ENCODE measurements around the gene KEAP1.
"Not testable (repeated sequence)": the region's sequence is repeated elsewhere in the genome, so short reads cannot be mapped to it uniquely, and the experiment has no call there.

KEAP1 gene

DNA sequence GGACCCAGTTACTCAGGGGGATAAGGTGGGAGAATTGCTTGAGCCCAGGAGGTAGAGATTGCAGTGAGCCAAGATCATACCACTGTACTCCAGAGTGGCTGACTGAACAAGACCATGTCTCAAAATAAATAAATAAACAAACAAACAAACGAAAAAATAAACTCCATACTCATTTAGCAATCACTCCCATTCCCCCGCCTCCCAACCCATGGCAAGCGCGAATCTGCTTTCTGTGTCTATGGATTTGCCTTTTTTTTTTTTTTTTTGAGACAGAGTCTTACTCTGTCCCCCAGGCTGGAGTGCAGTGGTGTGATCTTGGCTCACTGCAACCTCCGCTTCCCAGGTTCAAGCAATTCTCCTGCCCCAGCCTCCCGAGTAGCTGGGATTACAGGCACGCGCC is 23.7 kb upstream of the KEAP1 start:
- not testable (repeated sequence) for H3K4me3 ChIP-seq (ENCODE audit: low read length in 2 of 2); H3K27ac ChIP-seq (ENCODE audit: low read depth in 2 of 2, low read length in 2 of 2)

DNA sequence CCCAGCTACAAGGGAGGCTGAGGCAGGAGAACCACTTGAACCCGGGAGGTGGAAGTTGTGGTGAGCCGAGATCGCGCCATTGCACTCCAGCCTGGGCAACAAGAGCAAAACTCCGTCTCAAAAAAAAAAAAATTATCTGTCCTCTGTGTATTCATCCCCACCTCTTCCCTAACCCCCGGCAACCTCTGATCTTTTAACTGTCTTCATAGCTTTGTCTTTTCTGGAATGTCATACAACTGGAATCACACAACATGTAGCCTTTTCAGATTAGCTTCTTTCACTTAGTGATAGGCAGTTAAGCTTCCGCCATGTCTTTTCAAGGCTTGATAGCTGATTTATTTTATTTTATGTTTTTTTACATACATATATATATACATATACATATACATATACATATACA is 22.5 kb upstream of the KEAP1 start:
- no peak overlapping the region for H3K9ac ChIP-seq (ENCODE audit: low read depth in 1 of 2, low read length in 2 of 2)
- no peaks in the 10 kb centered on the region for H3K27me3 ChIP-seq (ENCODE audit: control insufficient read depth in 2 of 2, insufficient read depth in 2 of 2, low read length in 2 of 2)
- no peaks in the 10 kb centered on the region for H3K4me1 ChIP-seq (ENCODE audit: control insufficient read depth in 2 of 2, insufficient read depth in 2 of 2, low read length in 2 of 2)
- no peak overlapping the region for H3K27ac ChIP-seq (ENCODE audit: low read depth in 2 of 2, low read length in 2 of 2)
- no peak overlapping the region for H3K4me3 ChIP-seq (ENCODE audit: low read length in 2 of 2)
- H3K9me3 ChIP-seq (ENCODE audit: control insufficient read depth in 2 of 2, low read length in 2 of 2), result no peaks in the 10 kb centered on the region
- H3K36me3 ChIP-seq (ENCODE audit: control insufficient read depth in 2 of 2, insufficient read depth in 2 of 2, low read length in 2 of 2), result no peaks in the 10 kb centered on the region

More for the DNA sequence above, 23.7 kb upstream of the KEAP1 start:
- H3K9me3 ChIP-seq (ENCODE audit: control insufficient read depth in 2 of 2, low read length in 2 of 2); H3K4me1 ChIP-seq (ENCODE audit: control insufficient read depth in 2 of 2, insufficient read depth in 2 of 2, low read length in 2 of 2); H3K27me3 ChIP-seq (ENCODE audit: control insufficient read depth in 2 of 2, insufficient read depth in 2 of 2, low read length in 2 of 2); H3K36me3 ChIP-seq (ENCODE audit: control insufficient read depth in 2 of 2, insufficient read depth in 2 of 2, low read length in 2 of 2); H3K9ac ChIP-seq (ENCODE audit: low read depth in 1 of 2, low read length in 2 of 2): not testable (repeated sequence)

DNA sequence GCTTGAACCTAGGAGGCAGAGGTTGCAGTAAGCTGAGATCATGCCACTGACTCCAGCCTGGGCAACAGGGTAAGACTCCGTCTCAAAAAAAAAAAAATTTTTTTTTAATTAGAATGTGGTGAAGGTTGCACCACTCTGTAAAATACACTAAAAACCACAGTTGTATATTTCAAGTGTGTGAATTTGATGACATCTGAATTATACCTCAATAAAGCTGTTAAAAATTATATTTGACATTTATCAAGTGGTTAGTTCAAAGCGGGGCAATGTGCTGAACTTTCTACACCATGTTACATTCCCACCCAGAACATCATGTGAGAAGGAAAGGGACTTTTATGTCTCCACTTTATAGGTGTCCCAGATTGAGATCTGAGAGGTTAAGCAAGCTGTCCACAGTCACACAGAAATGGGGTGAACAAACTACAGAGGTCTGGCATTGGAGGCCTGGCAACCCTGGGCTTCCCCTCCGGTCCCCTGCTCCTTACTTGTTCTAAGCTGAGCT is 20.0 kb upstream of the KEAP1 start:
- Histone ChIP-seq H3K27me3 (ENCODE audit: control insufficient read depth in 2 of 2, insufficient read depth in 2 of 2, low read length in 2 of 2) (peaks cover 13 to 16% of the 10 kb centered on the region in 2 donors), H3K4me1 (ENCODE audit: control insufficient read depth in 2 of 2, insufficient read depth in 2 of 2, low read length in 2 of 2) (peaks cover 2 to 3% of the 10 kb centered on the region in 2 donors), H3K27ac (ENCODE audit: low read depth in 2 of 2, low read length in 2 of 2) (no peak overlapping the region), H3K4me3 (ENCODE audit: low read length in 2 of 2) (no peak overlapping the region), H3K36me3 (ENCODE audit: control insufficient read depth in 2 of 2, insufficient read depth in 2 of 2, low read length in 2 of 2) (no peaks in the 10 kb centered on the region), H3K9ac (ENCODE audit: low read depth in 1 of 2, low read length in 2 of 2) (no peak overlapping the region), H3K9me3 (ENCODE audit: control insufficient read depth in 2 of 2, low read length in 2 of 2) (no peaks in the 10 kb centered on the region)

DNA sequence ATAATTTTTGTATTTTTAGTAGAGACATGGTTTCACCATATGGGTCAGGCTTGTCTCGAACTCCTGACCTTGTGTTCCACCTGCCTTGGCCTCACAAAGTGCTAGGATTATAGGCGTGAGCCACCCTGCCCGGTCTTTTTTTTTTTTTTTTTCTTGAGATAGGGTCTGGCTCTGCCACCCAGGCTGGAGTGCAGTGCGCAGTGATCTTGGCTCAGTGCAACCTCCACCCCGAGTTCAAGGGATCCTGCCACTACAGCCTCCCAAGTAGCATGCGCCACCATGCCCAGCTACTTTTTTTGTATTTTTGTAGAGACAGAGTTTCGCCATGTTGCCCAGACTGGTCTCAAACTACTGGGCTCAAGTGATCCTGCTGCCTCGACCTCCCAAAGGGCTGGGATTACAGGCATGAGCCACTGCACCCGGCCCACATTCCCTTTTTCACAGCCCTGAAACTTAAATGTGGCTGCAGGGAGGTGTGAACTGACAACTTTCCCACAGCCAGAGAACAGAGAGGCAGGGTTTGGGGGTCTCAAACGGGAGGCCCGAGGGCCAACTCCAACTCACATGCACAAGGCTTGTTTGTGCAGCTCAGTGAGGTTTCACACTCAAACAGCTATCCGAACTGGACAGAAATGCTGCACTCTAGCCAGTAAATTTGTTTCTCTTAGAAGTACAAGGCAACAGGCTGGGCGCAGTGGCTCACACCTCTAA is 18.5 kb upstream of the KEAP1 start:
- no peaks in the 10 kb centered on the region for H3K36me3 ChIP-seq (ENCODE audit: control insufficient read depth in 2 of 2, insufficient read depth in 2 of 2, low read length in 2 of 2)
- H3K27me3 ChIP-seq (ENCODE audit: control insufficient read depth in 2 of 2, insufficient read depth in 2 of 2, low read length in 2 of 2), result peaks cover 27 to 29% of the 10 kb centered on the region in 2 donors
- no peak overlapping the region for H3K27ac ChIP-seq (ENCODE audit: low read depth in 2 of 2, low read length in 2 of 2)
- H3K9ac ChIP-seq (ENCODE audit: low read depth in 1 of 2, low read length in 2 of 2), result no peak overlapping the region
- no peak overlapping the region for H3K4me3 ChIP-seq (ENCODE audit: low read length in 2 of 2)
- peaks cover 5 to 8% of the 10 kb centered on the region in 2 donors for H3K4me1 ChIP-seq (ENCODE audit: control insufficient read depth in 2 of 2, insufficient read depth in 2 of 2, low read length in 2 of 2)
- no peaks in the 10 kb centered on the region for H3K9me3 ChIP-seq (ENCODE audit: control insufficient read depth in 2 of 2, low read length in 2 of 2)

DNA sequence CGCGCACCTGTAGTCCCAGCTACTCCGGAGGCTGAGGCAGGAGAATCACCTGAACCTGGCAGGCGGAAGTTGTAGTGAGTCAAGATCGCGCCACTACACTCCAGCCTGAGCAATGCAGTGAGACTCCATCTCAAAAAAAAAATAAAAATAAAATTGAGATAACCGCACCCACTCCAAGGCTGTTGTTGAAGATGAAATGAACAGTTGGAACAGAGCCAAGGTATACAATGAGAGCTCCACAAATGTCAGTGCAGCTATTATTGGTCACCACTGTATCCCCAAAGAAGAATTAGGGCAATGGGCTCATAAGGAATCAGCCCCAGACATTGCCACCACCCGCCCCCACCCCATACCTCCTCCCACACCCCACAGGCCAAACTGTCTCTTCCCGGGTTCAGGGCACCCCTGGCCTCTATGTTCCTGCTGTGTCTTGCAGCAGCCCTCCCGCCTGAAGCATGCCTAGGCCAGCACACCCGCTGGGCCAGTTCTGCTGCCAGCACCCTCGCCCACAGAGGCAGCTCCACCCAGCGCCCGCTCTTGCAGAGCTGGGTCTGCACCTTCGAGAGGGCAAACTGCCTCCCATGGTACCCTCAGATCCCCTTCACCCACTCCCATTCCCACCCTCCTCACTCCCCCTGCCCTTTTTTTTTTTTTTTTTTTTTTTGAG is 17.6 kb upstream of the KEAP1 start:
- Histone ChIP-seq H3K9me3 (ENCODE audit: control insufficient read depth in 2 of 2, low read length in 2 of 2) (no peaks in the 10 kb centered on the region), H3K4me3 (ENCODE audit: low read length in 2 of 2) (no peak overlapping the region), H3K27me3 (ENCODE audit: control insufficient read depth in 2 of 2, insufficient read depth in 2 of 2, low read length in 2 of 2) (peaks cover 32 to 35% of the 10 kb centered on the region in 2 donors), H3K36me3 (ENCODE audit: control insufficient read depth in 2 of 2, insufficient read depth in 2 of 2, low read length in 2 of 2) (no peaks in the 10 kb centered on the region), H3K9ac (ENCODE audit: low read depth in 1 of 2, low read length in 2 of 2) (no peak overlapping the region), H3K4me1 (ENCODE audit: control insufficient read depth in 2 of 2, insufficient read depth in 2 of 2, low read length in 2 of 2) (peaks cover 5 to 8% of the 10 kb centered on the region in 2 donors), H3K27ac (ENCODE audit: low read depth in 2 of 2, low read length in 2 of 2) (no peak overlapping the region)

DNA sequence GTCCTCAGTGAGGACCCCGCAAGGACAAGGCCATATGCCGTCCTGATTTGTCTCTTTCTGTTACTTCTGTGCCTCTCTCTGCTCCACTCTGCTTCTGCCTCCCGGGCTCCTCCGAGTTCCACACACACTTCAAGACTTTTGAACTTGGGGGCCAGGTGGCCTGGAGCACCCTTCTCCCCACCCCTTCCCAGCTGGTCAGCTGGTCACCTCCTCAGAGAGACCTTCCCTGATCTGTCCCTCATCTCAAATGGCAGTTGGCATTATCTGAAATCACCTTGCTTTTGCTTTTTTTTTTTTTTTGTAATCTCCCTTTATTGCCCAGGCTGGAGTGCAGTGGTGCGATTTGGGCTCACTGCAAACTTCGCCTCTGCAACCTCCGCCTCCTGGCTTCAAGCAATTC is 16.3 kb upstream of the KEAP1 start:
- Histone ChIP-seq H3K4me3 (ENCODE audit: low read length in 2 of 2) (no peak overlapping the region), H3K9me3 (ENCODE audit: control insufficient read depth in 2 of 2, low read length in 2 of 2) (no peaks in the 10 kb centered on the region), H3K9ac (ENCODE audit: low read depth in 1 of 2, low read length in 2 of 2) (no peak overlapping the region), H3K27me3 (ENCODE audit: control insufficient read depth in 2 of 2, insufficient read depth in 2 of 2, low read length in 2 of 2) (peaks cover 44 to 45% of the 10 kb centered on the region in 2 donors), H3K27ac (ENCODE audit: low read depth in 2 of 2, low read length in 2 of 2) (no peak overlapping the region), H3K4me1 (ENCODE audit: control insufficient read depth in 2 of 2, insufficient read depth in 2 of 2, low read length in 2 of 2) (peaks cover 5 to 8% of the 10 kb centered on the region in 2 donors), H3K36me3 (ENCODE audit: control insufficient read depth in 2 of 2, insufficient read depth in 2 of 2, low read length in 2 of 2) (no peaks in the 10 kb centered on the region)

DNA sequence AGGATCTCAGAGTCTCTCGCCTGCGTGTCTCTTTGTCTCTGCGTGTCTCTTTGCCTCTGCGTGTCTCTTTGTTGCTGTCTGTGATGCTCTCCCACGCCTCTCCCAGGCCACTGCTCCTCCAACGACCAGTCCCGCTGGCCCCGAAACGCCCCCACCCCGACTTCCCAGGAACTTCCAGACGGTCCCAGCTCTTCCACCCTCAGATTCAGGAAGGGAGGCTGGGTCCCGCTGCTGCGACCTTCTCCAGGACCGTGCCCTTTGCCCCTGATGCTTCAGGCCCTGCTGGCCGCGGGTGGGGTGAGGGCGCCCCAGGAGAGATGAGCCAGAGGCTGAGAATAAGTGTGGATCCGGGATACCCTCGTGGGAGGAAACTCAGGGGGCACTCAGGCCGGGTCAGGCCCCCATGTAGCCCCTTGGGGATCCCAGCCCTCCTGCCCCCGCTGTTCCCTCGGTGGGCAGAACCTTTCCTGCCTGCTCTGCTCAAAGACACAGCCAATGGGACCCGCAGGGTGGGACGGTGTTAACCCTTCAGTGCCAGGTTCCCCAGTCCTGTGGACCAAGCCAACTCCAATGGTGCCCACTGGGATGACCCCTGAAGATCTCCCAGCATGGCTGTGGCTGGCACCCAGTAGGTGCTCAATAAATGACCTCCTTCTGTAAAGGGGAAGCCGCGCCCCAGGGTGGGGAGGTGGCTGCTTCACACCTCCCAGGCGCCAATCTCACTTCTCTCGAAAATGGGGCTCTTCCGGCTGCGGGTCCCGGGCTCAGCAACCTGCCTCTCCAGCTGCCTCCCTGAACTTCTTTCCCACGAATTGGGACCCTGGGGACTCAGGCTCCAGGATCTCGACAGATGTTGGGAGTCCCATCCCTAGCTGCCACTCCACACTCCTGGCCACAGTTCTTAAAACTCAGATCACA is 15.5 kb upstream of the KEAP1 start:
- Histone ChIP-seq H3K4me1 (ENCODE audit: control insufficient read depth in 2 of 2, insufficient read depth in 2 of 2, low read length in 2 of 2) (peaks cover 5 to 8% of the 10 kb centered on the region in 2 donors), H3K36me3 (ENCODE audit: control insufficient read depth in 2 of 2, insufficient read depth in 2 of 2, low read length in 2 of 2) (no peaks in the 10 kb centered on the region), H3K9ac (ENCODE audit: low read depth in 1 of 2, low read length in 2 of 2) (no peak overlapping the region), H3K4me3 (ENCODE audit: low read length in 2 of 2) (no peak overlapping the region), H3K9me3 (ENCODE audit: control insufficient read depth in 2 of 2, low read length in 2 of 2) (no peaks in the 10 kb centered on the region), H3K27ac (ENCODE audit: low read depth in 2 of 2, low read length in 2 of 2) (no peak overlapping the region), H3K27me3 (ENCODE audit: control insufficient read depth in 2 of 2, insufficient read depth in 2 of 2, low read length in 2 of 2) (peaks cover 51% of the 10 kb centered on the region in 2 donors)

DNA sequence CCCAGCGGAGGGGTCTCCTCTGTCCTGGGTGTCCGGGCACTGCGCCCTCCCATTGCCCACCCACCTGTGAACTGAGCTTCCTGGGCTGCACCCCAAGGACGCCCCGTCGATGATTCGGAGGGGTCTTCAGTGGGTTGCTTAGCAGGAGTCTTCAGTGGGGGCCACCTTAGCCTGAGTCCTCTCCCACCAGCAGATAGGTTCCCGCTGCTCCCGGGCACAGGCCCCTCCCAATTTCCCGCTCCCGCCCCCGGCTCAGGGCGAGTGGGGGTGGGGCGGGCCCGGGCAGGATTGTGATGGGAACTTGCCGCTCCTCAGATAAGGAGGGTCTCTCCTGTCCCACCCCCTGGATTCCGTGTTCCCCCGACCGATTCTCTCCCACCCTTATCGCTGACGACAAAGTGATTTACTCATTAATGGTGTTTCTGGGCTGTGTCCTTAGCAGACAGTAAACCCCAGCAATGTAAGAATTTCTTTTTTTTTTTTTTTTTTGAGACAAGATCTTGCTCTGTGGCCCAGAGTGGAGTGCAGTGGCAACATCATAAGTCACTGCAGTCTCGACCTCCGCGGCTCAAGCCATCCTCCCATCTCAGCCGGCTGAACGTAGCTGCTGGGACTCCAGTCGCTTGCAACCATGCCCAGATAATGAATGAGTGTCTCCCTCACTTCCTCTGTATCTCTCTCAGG is 14.7 kb upstream of the KEAP1 start:
- Histone ChIP-seq H3K27ac (ENCODE audit: low read depth in 2 of 2, low read length in 2 of 2) (no peak overlapping the region), H3K36me3 (ENCODE audit: control insufficient read depth in 2 of 2, insufficient read depth in 2 of 2, low read length in 2 of 2) (no peaks in the 10 kb centered on the region), H3K27me3 (ENCODE audit: control insufficient read depth in 2 of 2, insufficient read depth in 2 of 2, low read length in 2 of 2) (peaks cover 56 to 58% of the 10 kb centered on the region in 2 donors), H3K9ac (ENCODE audit: low read depth in 1 of 2, low read length in 2 of 2) (no peak overlapping the region), H3K9me3 (ENCODE audit: control insufficient read depth in 2 of 2, low read length in 2 of 2) (no peaks in the 10 kb centered on the region), H3K4me1 (ENCODE audit: control insufficient read depth in 2 of 2, insufficient read depth in 2 of 2, low read length in 2 of 2) (peaks cover 5 to 8% of the 10 kb centered on the region in 2 donors), H3K4me3 (ENCODE audit: low read length in 2 of 2) (no peak overlapping the region)

DNA sequence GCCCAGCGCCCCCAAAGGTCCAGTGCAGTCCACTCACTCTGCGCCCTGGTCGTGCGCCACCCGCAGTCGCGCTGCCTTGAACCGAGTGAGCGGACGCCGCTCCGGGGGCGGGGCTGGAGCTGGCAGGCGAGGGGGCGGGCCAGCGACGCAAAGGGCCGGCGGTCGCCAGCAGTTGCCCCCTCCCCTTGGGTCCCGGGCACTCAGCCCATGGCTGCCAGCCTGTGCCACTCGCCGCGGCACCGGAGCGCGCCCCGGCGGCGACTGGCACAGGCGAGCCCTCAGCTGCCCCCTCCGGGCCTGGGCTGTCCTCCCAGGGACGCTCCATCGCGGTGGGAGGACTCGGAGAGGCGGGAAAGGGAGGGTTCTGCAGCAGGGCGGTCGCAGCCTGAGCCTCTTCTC is 14.2 kb upstream of the KEAP1 start, which contains the start of gene S1PR5:
Gene S1PR5, minus strand, starts transcription at position 87 of the 399 bp plus-strand sequence. CDS start 2,436 bp downstream, outside the sequence.
- Histone ChIP-seq H3K9me3 (ENCODE audit: control insufficient read depth in 2 of 2, low read length in 2 of 2) (no peaks in the 10 kb centered on the region), H3K9ac (ENCODE audit: low read depth in 1 of 2, low read length in 2 of 2) (no peak within 1 kb of the TSS), H3K27ac (ENCODE audit: low read depth in 2 of 2, low read length in 2 of 2) (no peak within 1 kb of the TSS), H3K27me3 (ENCODE audit: control insufficient read depth in 2 of 2, insufficient read depth in 2 of 2, low read length in 2 of 2) (peaks cover 56 to 58% of the 10 kb centered on the region in 2 donors), H3K4me1 (ENCODE audit: control insufficient read depth in 2 of 2, insufficient read depth in 2 of 2, low read length in 2 of 2) (peaks cover 5 to 8% of the 10 kb centered on the region in 2 donors), H3K4me3 (ENCODE audit: low read length in 2 of 2) (no peak within 1 kb of the TSS), H3K36me3 (ENCODE audit: control insufficient read depth in 2 of 2, insufficient read depth in 2 of 2, low read length in 2 of 2) (no peaks in the 10 kb centered on the region)

Data from mucosa of rectum (tissue), 2 donors.